Endodermal cell (in vitro differentiated cells): ENCODE data around the gene CAND2. TPM values are rescaled to one million over a fixed set of nuclear protein-coding genes. Genes with fewer than 3 reads are reported as not detected.

Experiments
- DNase-seq: peaks from one replicate; pipeline ENCODE4 v3.0.0-alpha.2; 2017
- H3K27ac ChIP-seq: 2 replicates; pipeline ENCODE4 v1.5.1; 2013; ENCODE audit warnings: mild to moderate bottlenecking, low read depth, low read length, moderate library complexity
- H3K27me3 ChIP-seq: 2 replicates; pipeline ENCODE4 v1.6.1; 2013; ENCODE audit warnings: mild to moderate bottlenecking, low read length, moderate library complexity; ENCODE audit not compliant: insufficient read depth, control insufficient read depth, poor library complexity, severe bottlenecking
- H3K36me3 ChIP-seq: 2 replicates; pipeline ENCODE4 v1.7.0; 2013; ENCODE audit warnings: mild to moderate bottlenecking, low read length, moderate library complexity; ENCODE audit not compliant: control insufficient read depth, insufficient read depth
- H3K4me1 ChIP-seq: one replicate; pipeline ENCODE4 v1.7.0; 2013; ENCODE audit warnings: low read length; ENCODE audit not compliant: control insufficient read depth, insufficient read depth
- H3K4me3 ChIP-seq: 2 replicates; pipeline ENCODE4 v1.5.1; 2013; ENCODE audit warnings: mild to moderate bottlenecking, low read length, moderate library complexity
- H3K9ac ChIP-seq: 2 replicates; pipeline ENCODE4 v1.6.1; 2013; ENCODE audit warnings: mild to moderate bottlenecking, low read length, moderate library complexity; ENCODE audit not compliant: poor library complexity, severe bottlenecking; ENCODE audit errors: extremely low read depth
- H3K9me3 ChIP-seq: 2 replicates; pipeline ENCODE4 v1.6.1; 2013; ENCODE audit warnings: mild to moderate bottlenecking, low read length, moderate library complexity; ENCODE audit not compliant: control insufficient read depth
- H3K27ac Mint-ChIP-seq: 2 replicates; pipeline ENCODE4 v1.8.0; 2020; ENCODE audit warnings: mixed read lengths
- H3K27me3 Mint-ChIP-seq: 2 replicates; pipeline ENCODE4 v1.8.0; 2021; ENCODE audit warnings: mild to moderate bottlenecking, mixed read lengths; ENCODE audit not compliant: insufficient read depth
- H3K36me3 Mint-ChIP-seq: 2 replicates; pipeline ENCODE4 v1.8.0; 2020; ENCODE audit warnings: low read depth, mixed read lengths
- H3K4me1 Mint-ChIP-seq: 2 replicates; pipeline ENCODE4 v1.8.0; 2020; ENCODE audit warnings: mixed read lengths
- H3K4me3 Mint-ChIP-seq: 2 replicates; pipeline ENCODE4 v1.8.0; 2020; ENCODE audit warnings: mild to moderate bottlenecking, moderate library complexity, mixed read lengths
- H3K9me3 Mint-ChIP-seq: 2 replicates; pipeline ENCODE4 v1.8.0; 2020; ENCODE audit warnings: mild to moderate bottlenecking, mixed read lengths
- CTCF ChIP-seq: fragments of 200-600 bp; sonication (generic); conservative IDR thresholded peaks from 2 replicates; pipeline ENCODE4 v1.5.0; 2021; ENCODE audit warnings: antibody characterized with exemption, mild to moderate bottlenecking
- WGBS, 2 experiments: methylation state at CpG; one replicate each; pipeline versions ENCODE4 v1.1.5 to v1.1.7; 2013; ENCODE audit warnings: missing lambda C conversion rate in 2 of 2, mixed read lengths in 1 of 2; ENCODE audit not compliant: insufficient coverage in 1 of 2, insufficient read length in 1 of 2; 5-methylcytosine and 5-hydroxymethylcytosine counted together
- total RNA-seq, 2 donors: library from RNA; stranded (reverse); fragmentation: NEBNext Ultra II Directional in 1 of 2; extraction: Animal tissue kit (Norgen Biotek cat#: 25700) in 1 of 2; gene quantifications; 2 replicates in 1 of 2; 3 replicates in 1 of 2; pipeline ENCODE4 v1.2.1, GENCODE V29; 2021

CAND2 gene
- total RNA-seq, 2 donors from 2014 or later, result 7.8 to 15.0 TPM

GRCh38 chr3:12752809-12753208 is 43.7 kb upstream of the CAND2 start:
- Mint-ChIP-seq H3K36me3 (no peaks in the 10 kb centered on the region), H3K27me3 (peaks cover 33% of the 10 kb centered on the region), H3K4me1 (no peaks in the 10 kb centered on the region), H3K4me3 (no peak overlapping the region), H3K27ac (no peak overlapping the region), H3K9me3 (no peaks in the 10 kb centered on the region)
- DNase-seq, result no peak
- Histone ChIP-seq H3K27ac (no peak overlapping the region), H3K9me3 (no peaks in the 10 kb centered on the region), H3K27me3 (peaks cover 32% of the 10 kb centered on the region), H3K36me3 (no peaks in the 10 kb centered on the region), H3K4me1 (no peaks in the 10 kb centered on the region), H3K4me3 (no peak overlapping the region), H3K9ac (no peak overlapping the region)
- TF ChIP-seq CTCF, result no peak
- 91% methylated on average over 2 of the region's 2 CpGs; no CpG with 5 or more reads in 1 of the 2 experiments for WGBS, 2 experiments

GRCh38 chr3:12753275-12754028 is 43.0 kb upstream of the CAND2 start:
- WGBS, 2 experiments, result 85 to 92% methylated on average over 5 to 9 of the region's 9 CpGs
- H3K9ac ChIP-seq, result no peak overlapping the region

GRCh38 chr3:12754313-12754712 is 42.2 kb upstream of the CAND2 start:
- peaks cover 33% of the 10 kb centered on the region for H3K27me3 Mint-ChIP-seq

More at GRCh38 chr3:12753275-12754028, 43.0 kb upstream of the CAND2 start:
- no peak overlapping the region for H3K27ac Mint-ChIP-seq
- H3K9me3 ChIP-seq, result no peaks in the 10 kb centered on the region
- H3K4me3 ChIP-seq, result no peak overlapping the region
- DNase-seq, result no peak
- peaks cover 32% of the 10 kb centered on the region for H3K27me3 ChIP-seq
- H3K27ac ChIP-seq, result no peak overlapping the region
- no peak overlapping the region for H3K4me3 Mint-ChIP-seq
- peaks cover 2% of the 10 kb centered on the region for H3K4me1 Mint-ChIP-seq
- H3K4me1 ChIP-seq, result no peaks in the 10 kb centered on the region
- no peaks in the 10 kb centered on the region for H3K36me3 Mint-ChIP-seq
- no peak for TF ChIP-seq CTCF
- H3K27me3 Mint-ChIP-seq, result peaks cover 33% of the 10 kb centered on the region
- no peaks in the 10 kb centered on the region for H3K36me3 ChIP-seq
- no peaks in the 10 kb centered on the region for H3K9me3 Mint-ChIP-seq

More at GRCh38 chr3:12754313-12754712, 42.2 kb upstream of the CAND2 start:
- Histone ChIP-seq H3K27ac (no peak overlapping the region), H3K27me3 (peaks cover 32% of the 10 kb centered on the region), H3K4me3 (no peak overlapping the region), H3K9me3 (no peaks in the 10 kb centered on the region), H3K36me3 (no peaks in the 10 kb centered on the region), H3K4me1 (peaks cover 1% of the 10 kb centered on the region), H3K9ac (no peak overlapping the region)
- no peak for DNase-seq
- H3K27ac Mint-ChIP-seq, result no peak overlapping the region
- TF ChIP-seq CTCF, result no peak
- no peaks in the 10 kb centered on the region for H3K9me3 Mint-ChIP-seq
- no peak overlapping the region for H3K4me3 Mint-ChIP-seq
- H3K4me1 Mint-ChIP-seq, result peaks cover 6% of the 10 kb centered on the region
- no peaks in the 10 kb centered on the region for H3K36me3 Mint-ChIP-seq
- WGBS, 2 experiments, result 94 to 100% methylated on average over 1 of the region's 1 CpG
